Stimulated activated CD8-positive, alpha-beta memory T cell treated with anti-CD3 and anti-CD28 coated beads, Interleukin-2, amount 100 ng/mL, for 1 hour (primary cell): Measurements from ENCODE around the gene FAM163B.

ENCODE experiments used
- DNase-seq, 2 donors: peaks; one replicate each; pipeline ENCODE4 v3.0.0-alpha.2; 2020; ENCODE audit warnings: low read depth in 2 of 2

Gene FAM163B

DNA sequence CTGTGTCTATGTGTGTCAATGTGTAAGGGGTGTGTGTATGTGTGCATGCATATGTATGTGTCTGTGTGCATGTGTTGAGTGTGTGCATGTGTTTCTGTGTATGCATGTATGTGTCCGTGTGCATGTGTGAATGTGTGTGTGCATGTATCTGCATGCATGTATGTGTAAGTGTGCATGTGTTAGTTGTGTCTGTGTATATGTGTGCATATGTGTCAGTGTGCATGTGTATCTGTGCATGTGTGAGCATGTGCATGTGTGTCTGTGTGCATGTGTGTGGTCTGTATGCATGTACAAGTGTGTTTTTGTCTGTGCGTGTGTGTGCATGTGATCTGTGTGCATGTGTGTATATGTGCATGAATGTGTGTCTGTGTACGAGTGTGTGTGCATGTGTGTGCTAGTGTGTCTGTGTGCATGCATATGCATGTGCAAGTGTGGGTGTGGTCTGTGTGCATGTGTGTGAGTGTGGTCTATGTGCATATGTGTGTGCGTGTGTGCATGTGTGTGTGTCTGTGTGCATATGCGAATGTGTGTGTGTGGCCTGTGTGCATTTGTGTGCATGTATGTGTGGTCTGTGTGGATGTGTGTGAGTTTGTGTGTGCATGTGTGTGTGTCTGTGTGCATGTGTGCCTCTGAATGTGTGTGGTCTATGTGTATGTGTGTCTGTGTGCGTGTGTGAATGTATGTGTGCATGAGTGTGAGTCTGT is 9.6 kb downstream of the FAM163B start:
- DNase-seq = no peak

GRCh38 chr9:133598978-133599377 is 10.2 kb downstream of the FAM163B start:
- DNase-seq = no peak

DNA sequence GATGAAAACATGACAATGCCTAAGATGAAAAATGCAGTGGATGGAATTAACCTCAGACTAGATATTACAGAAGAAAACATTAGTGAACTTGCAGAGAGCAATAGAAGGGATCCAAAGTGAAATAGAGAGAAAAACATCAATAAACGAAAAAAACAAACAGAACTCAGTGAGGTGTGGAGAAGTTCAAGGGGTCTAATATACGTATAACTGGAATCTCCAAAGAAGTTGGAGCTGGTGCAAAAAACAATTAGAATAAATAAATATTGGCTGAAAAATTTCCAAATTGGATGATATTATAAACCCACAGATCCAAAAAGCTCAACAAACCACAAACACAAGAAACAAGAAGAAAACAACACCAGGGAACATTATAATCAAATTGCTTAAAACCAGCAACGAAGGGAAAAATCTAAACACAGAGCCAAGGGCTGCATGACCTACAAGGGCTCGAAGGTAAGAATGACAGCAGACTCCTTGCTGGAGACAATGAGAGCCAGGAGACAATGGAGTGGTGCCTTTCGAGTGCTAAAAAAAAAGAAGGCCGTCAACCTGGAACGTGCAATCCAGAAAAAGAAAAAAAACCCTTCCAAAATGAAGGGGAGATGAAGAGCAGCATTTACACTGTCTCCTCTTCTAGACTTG is 11.8 kb downstream of the FAM163B start:
- DNase-seq = no peak

DNA sequence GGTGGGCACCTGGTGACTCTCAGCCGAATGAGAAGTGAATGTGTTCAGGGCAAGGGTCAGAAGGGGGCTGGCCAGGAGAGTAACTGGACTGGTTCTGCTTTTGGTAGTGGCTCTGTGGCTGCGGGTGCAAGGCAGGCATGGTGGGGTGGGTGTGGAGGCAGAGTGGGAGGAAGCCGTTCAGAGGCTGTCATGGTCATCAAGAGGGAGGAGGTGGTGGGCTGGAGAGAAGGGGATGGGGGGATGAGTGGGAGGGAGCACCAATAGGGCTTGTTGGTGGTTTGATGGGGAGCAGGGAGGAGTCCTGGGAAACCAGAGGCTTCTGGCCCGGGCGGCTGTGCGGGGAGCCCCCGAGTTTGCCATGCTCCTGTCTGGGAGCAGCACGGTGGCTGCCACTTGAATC is 13.3 kb downstream of the FAM163B start:
- no peak for DNase-seq

DNA sequence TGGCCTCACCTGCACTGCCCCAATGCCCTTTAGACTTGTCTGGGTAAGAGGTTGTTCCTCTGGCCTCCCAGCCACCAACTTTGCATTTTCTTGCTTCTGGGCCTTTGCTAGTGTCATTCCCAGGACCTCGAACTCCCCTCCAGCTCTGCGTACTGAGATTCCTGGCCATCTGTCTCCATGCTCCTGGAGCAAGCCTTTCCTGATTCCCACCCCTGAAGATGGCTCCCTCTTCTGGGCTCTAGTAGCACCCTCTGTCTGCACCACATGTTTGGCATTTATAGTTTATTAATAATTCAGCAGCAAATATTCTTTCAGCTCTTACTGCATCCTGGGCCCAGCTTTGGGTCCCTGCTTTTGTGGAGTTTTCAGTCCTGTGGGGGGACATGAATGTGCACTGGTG is 14.9 kb downstream of the FAM163B start:
- no peak for DNase-seq

DNA sequence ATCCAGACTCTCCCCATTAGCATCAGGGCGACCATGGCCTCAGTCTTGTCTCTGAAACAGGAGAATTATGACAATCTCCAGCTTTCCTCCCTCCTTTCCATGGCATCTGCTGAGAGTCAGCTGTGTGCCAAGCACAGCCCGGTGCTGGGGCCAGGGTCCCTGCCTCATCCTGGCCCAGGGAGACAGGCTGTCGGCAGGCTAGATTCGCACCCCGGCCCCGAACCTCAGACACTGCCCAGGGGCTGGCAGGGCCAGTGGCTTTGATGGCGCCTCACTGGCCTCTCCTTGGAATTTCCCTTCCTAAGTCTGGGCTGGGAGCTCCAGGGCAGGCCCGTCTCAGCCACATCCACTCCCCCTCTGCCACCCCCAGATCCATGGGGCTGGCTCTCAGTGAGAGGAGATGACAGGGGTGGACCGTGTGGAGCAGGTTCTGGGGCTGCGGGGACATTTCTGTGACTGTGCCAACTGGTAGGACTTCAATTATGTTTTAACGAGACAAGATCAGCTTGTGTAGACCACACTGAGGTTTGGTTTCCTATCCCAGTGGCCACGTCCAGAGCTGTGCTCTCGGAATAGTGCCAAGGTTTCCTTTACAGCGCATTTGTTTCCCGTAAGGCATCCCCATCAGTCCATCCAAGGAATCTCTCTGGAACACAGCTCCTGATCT is 15.5 kb downstream of the FAM163B start:
- DNase-seq = no peak

GRCh38 chr9:133592731-133593409 is 16.3 kb downstream of the FAM163B start:
- DNase-seq = no peak

DNA sequence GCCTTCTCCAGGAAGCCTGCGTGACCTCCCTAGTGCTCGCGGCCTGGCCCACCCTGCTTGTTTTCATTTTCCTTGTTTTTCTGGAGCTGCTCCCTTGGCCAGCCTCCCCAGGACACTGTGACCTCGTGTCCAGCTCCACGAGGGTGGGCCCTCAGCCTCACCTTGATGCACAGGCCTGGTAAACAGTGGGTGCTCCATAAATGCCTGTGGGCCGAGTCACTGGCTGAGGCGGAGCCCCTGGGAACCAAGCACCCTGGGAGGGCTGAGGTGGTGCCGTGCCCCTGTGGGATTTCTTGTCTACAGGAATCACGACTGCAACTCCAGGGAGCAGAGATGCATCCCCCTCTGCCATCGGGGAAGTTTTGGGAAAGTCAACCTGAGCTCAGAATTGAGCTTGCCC is 17.2 kb downstream of the FAM163B start:
- no peak for DNase-seq

DNA sequence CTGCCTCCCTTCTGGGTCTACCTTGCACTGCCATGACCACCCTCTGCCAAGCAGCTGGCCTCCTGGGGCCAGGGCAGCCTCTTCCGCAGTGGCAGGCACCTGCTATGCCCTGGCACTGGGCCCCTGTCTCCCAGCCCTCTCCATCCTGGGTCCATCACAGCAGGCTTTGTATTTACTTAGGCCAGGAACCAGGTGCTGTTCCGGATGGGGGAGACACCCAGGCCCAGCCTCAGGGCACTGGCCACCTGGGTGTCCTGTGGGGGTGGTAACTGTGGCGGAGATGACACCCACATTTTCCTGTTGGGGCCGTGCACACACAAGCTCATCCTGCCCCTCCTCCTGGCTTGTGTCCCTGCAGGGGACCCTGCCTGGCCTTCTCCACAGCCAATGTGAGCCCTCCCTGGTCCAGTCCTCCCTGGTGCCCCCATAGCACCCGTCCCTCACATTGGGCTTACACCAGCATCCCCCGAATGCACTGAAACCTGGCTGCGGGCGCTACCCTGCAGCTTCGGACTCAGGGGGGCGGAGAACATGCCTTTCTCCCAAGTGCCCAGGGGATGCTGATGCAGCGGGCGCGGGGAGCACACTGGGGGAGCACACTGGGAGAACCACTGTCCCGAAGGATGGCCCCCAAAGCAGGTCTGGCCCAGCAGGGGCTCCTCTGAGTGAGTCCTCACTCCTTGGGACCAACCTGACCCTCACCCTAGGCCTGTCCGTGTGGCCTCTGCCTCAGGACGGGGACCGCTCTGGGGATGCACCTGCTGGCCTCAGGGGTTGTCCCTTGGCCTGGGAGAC is 17.9 kb downstream of the FAM163B start:
- no peak for DNase-seq

GRCh38 chr9:133590231-133590855 is 18.8 kb downstream of the FAM163B start:
- DNase-seq = no peak

- peak in 1 of 2 donors; percentile 8 for DNase-seq
Observed at GRCh38 chr9:133589454-133590227, 19.5 kb downstream of the FAM163B start.

DNA sequence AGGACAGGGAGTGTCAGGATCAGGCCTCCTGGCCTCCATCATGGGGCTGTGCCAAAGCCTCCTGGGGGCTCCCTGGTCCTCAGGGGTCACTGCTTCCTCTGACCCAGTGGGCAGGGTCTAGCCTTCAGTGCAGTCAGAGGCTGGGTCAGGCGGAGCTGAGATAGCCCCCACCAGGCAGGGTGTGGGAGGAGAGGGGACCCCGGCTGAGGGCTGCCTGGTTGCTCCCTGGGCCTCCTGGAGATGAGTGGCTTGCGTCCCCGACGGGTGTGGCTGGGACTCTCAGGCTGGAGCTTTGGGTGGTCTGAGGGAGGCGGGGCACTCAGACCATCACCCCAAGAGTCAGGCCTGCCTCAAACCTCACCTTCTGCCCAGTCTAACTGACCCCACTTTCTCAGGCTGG is 21.7 kb downstream of the FAM163B start:
- DNase-seq = no peak

- no peak for DNase-seq
Observed at GRCh38 chr9:133587051-133587450, 22.1 kb downstream of the FAM163B start.

DNA sequence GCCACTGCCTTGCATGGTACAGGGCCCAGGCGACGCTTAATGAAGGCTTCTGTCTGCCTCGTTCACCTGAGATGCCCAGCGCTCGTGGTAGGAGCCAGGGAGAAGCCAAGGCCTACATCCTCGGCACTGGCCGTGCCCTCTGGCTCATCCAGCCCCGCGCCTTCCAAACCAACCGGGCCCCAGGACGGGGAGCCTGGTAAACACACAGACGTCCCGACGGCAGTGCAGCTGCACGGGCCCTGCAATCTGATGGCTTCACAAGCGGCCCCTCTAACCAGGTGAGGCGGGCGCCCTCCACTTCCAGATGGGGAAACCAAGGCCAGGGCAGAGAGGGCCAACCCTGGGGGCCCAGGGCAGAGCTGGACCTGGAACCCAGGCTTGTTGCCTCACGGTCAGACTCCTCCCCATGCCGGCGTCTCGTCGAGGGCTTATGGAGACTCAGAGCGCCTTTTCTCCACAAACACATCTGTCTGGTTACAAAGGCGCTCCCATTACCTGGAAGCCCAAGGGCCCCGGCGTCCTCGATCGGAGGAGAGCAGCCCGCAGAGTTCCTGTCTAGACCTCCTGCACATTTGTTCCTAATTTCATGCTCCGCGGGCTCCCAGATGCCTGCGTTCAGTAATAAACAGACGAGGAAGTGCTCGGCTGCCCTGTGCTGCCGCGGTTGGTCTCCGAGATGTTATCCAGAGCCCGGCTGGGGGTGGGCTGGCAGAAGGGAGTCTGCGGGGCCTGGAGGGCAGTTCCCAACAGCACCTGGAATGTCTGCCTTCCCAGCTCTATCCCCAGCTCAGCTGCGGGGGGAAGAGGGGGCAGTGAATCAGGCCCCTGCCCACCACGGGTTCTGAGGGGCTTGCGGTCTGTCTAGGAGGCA is 23.5 kb downstream of the FAM163B start:
- no peak for DNase-seq

- no peak for DNase-seq
Observed at GRCh38 chr9:133584559-133585476, 24.4 kb downstream of the FAM163B start.

DNA sequence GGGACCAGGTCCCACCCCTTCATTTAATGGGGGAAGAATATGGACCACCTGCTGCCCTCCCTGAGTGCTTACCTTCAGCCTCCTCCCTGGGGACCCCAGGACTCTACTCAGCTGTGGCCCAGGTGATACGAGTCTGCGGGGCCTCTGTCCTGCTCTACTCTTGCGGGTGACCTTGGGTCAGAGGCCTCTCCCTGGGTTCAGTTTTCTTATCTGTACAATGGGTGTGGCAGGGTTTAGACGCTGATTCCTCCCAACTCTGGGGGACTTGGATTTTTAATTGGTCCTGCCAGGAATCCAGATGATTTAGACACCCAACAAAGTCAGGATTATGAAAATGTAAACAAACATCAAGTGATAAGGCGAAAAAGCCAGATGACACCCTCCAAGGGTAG is 25.0 kb downstream of the FAM163B start:
- DNase-seq = no peak

GRCh38 chr9:133583586-133583985 is 25.6 kb downstream of the FAM163B start:
- DNase-seq = no peak

- no peak for DNase-seq
Observed at GRCh38 chr9:133583111-133583510, 26.1 kb downstream of the FAM163B start.
